CD4-positive, CD25-positive, alpha-beta regulatory T cell (primary cell): ENCODE data around the gene MAP7D1. TPM values are rescaled to one million over a fixed set of nuclear protein-coding genes. Genes with fewer than 3 reads are reported as not detected.
"Not testable (repeated sequence)": the region's sequence is repeated elsewhere in the genome, so short reads cannot be mapped to it uniquely, and the experiment has no call there.

Experiments
- ATAC-seq, 2 donors: fragments of 150-1000 bp; cut with Tn5 transposase; one replicate each; pipeline ENCODE4 v1.10.0; 2021; ENCODE audit warnings: low read depth in 2 of 2, moderate number of reproducible peaks in 2 of 2, moderate library complexity in 1 of 2
- DNase-seq, 3 donors: peaks; one replicate each; pipeline versions ENCODE4 v3.0.0 to v3.0.0-alpha.2; 2012 to 2022; ENCODE audit warnings: mixed read lengths in 1 of 3
- H3K27ac ChIP-seq: one replicate; pipeline ENCODE4 v1.7.0; 2013; ENCODE audit warnings: mild to moderate bottlenecking, low read length; ENCODE audit not compliant: insufficient read depth, poor library complexity, severe bottlenecking
- H3K27me3 ChIP-seq: one replicate; pipeline ENCODE4 v1.7.0; 2013; ENCODE audit warnings: low read length; ENCODE audit not compliant: control insufficient read depth, insufficient read depth
- H3K36me3 ChIP-seq: one replicate; pipeline ENCODE4 v1.7.0; 2013; ENCODE audit warnings: mild to moderate bottlenecking, low read length, moderate library complexity; ENCODE audit not compliant: control insufficient read depth, insufficient read depth
- H3K4me1 ChIP-seq: 2 replicates; pipeline ENCODE4 v1.7.0; 2013; ENCODE audit warnings: mild to moderate bottlenecking, low read length; ENCODE audit not compliant: insufficient read depth, control insufficient read depth, poor library complexity, severe bottlenecking
- H3K4me3 ChIP-seq: one replicate; pipeline ENCODE4 v1.7.0; 2013; ENCODE audit warnings: low read depth, mild to moderate bottlenecking, low read length, moderate library complexity
- H3K9me3 ChIP-seq, 2 experiments: 1 replicate in 1 of 2; 2 replicates in 1 of 2; pipeline ENCODE4 v1.7.0; 2013; ENCODE audit warnings: low read length in 2 of 2, mild to moderate bottlenecking in 1 of 2, moderate library complexity in 1 of 2; ENCODE audit not compliant: control insufficient read depth in 2 of 2
- H3K27ac Mint-ChIP-seq, 3 donors: one replicate each; pipeline ENCODE4 v1.8.0; 2020 to 2022; ENCODE audit warnings: mild to moderate bottlenecking in 3 of 3, mixed read lengths in 3 of 3, moderate library complexity in 2 of 3
- H3K27me3 Mint-ChIP-seq: one replicate; pipeline ENCODE4 v1.8.0; 2022; ENCODE audit warnings: mild to moderate bottlenecking, mixed read lengths
- H3K36me3 Mint-ChIP-seq: one replicate; pipeline ENCODE4 v1.8.0; 2020; ENCODE audit warnings: mixed read lengths
- H3K4me1 Mint-ChIP-seq, 4 donors: one replicate each; pipeline ENCODE4 v1.8.0; 2020 to 2022; ENCODE audit warnings: mixed read lengths in 4 of 4, mild to moderate bottlenecking in 1 of 4
- H3K4me3 Mint-ChIP-seq, 4 donors: one replicate each; pipeline ENCODE4 v1.8.0; 2020 to 2022; ENCODE audit warnings: mild to moderate bottlenecking in 4 of 4, mixed read lengths in 4 of 4, moderate library complexity in 3 of 4
- H3K9me3 Mint-ChIP-seq, 7 donors: one replicate each; pipeline ENCODE4 v1.8.0; 2020 to 2022; ENCODE audit warnings: mixed read lengths in 7 of 7, mild to moderate bottlenecking in 3 of 7, moderate library complexity in 2 of 7
- polyA plus RNA-seq, 4 donors: library from polyadenylated mRNA; unstranded; fragments of 300-500 nt; fragmentation: Illumina TruSeq; gene quantifications; one replicate each; pipeline ENCODE4 v1.2.3, GENCODE V29; 2021
- total RNA-seq: library from RNA; stranded (reverse); gene quantifications from one replicate; pipeline ENCODE4 v1.2.3, GENCODE V29; 2022

MAP7D1 gene
- total and polyA plus RNA-seq, 5 donors from 2014 or later: 10.1 to 178 (median 13.8) TPM

DNA sequence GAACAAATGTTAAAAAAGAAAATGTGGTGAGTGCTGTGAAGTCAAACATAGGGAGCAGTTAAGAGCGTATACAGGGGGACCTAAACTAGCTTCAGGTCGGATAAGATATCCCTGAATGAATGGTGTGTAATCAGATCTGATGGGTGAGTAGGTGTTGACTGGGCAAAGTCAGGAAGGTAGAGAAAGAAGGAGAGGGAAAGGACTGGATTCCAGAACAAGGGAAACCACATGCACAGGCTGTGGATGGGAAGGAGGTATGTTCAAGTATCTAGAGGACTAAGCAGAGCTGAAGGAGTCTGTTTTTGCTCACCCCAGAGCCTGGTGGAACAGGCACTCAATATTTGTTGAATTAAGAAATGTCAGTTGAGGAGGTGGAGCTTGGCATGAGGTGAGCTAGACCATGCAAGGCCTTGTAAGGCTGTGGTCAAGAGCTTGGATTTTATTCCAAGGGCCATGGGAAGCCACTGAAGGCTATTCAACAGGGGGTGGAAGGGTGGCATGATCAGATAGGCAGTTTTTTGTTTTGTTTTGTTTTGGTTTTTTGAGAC is 27.4 kb downstream of the MAP7D1 start:
- peaks cover 13% of the 10 kb centered on the region for H3K36me3 Mint-ChIP-seq
- peak overlapping the region in 2 of 3 donors; percentile 79 to 85 for H3K27ac Mint-ChIP-seq
- no peaks in the 10 kb centered on the region for H3K27me3 ChIP-seq
- no peaks in the 10 kb centered on the region for H3K27me3 Mint-ChIP-seq
- no peak for ATAC-seq
- H3K4me1 ChIP-seq: peaks cover 3% of the 10 kb centered on the region
- H3K4me3 ChIP-seq: no peak overlapping the region
- peaks cover 0 to 10% (median 5%) of the 10 kb centered on the region in 4 donors for H3K4me1 Mint-ChIP-seq
- no peaks in the 10 kb centered on the region for H3K9me3 Mint-ChIP-seq
- H3K36me3 ChIP-seq: peaks cover 25% of the 10 kb centered on the region
- H3K4me3 Mint-ChIP-seq: peak overlapping the region in 1 of 4 donors; percentile 3
- no peak for DNase-seq
- no peaks in the 10 kb centered on the region for H3K9me3 ChIP-seq
- H3K27ac ChIP-seq: no peak overlapping the region

DNA sequence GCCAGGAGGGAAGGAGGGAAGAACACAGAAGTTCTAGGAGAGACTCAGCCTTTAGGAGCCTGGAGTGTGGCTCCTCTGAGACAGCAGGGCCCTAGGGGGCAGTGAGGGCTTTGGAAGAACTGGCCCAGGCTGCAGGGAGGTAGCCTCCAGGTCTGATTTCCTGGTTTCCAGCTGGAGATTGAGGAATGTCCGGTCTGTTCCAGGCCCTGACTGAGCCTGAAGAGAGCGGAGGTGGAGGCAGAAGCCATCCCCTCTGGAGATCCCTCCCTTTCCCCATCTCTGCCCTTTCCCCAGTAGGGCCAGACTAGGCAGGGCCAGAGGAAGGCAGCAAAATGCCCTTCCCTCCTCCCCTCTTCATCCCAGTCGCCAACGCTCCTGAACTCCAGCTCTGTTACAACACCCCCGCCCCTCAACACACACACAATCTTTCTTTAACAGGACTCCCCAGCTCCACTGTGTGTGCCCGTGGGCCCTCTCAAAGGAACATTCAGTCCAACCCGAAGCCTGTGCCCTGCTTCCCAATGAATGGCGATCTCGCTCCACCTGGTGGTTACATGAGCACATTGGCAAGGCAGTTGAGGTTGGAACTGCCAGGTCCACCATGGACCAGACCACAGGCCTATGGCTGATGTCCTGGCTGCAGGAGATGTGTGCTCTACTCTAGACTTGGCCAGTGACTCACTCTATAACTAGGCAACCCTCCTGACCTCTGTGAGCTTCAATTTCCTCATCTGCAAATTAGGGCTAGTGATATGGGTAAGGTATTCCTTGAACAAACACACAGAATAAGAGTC is 32.0 kb downstream of the MAP7D1 start:
- Mint-ChIP-seq H3K4me3 (peak overlapping the region in 1 of 4 donors; percentile 12), H3K9me3 (no peaks in the 10 kb centered on the region), H3K36me3 (no peaks in the 10 kb centered on the region), H3K27ac (peak overlapping the region; percentile 7 to 93 (median 91)), H3K27me3 (no peaks in the 10 kb centered on the region), H3K4me1 (peaks cover 0 to 10% (median 5%) of the 10 kb centered on the region in 4 donors)
- Histone ChIP-seq H3K27ac (peak overlapping the region; percentile 30), H3K4me1 (peaks cover 3% of the 10 kb centered on the region), H3K27me3 (no peaks in the 10 kb centered on the region), H3K9me3 (no peaks in the 10 kb centered on the region), H3K36me3 (no peaks in the 10 kb centered on the region), H3K4me3 (no peak overlapping the region)
- DNase-seq (peak; percentile 72 to 86 (median 83)), ATAC-seq (peak; percentile 95)

- ATAC-seq, H3K4me1 Mint-ChIP-seq, H3K27me3 ChIP-seq, H3K4me1 ChIP-seq, H3K36me3 Mint-ChIP-seq, H3K27me3 Mint-ChIP-seq, H3K4me3 Mint-ChIP-seq, H3K9me3 ChIP-seq, H3K27ac Mint-ChIP-seq, H3K4me3 ChIP-seq, H3K36me3 ChIP-seq, H3K9me3 Mint-ChIP-seq, DNase-seq, H3K27ac ChIP-seq: not testable (repeated sequence)
These were observed 40.8 kb downstream of the MAP7D1 start for GRCh38 chr1:36196805-36197204.

- H3K36me3 Mint-ChIP-seq: no peaks in the 10 kb centered on the region
- peaks cover 13% of the 10 kb centered on the region for H3K27me3 Mint-ChIP-seq
- no peaks in the 10 kb centered on the region for H3K9me3 ChIP-seq
- DNase-seq: no peak
- no peaks in the 10 kb centered on the region for H3K9me3 Mint-ChIP-seq
- no peak overlapping the region for H3K27ac ChIP-seq
- no peak overlapping the region for H3K4me3 Mint-ChIP-seq
- no peaks in the 10 kb centered on the region for H3K27me3 ChIP-seq
- no peaks in the 10 kb centered on the region for H3K4me1 ChIP-seq
- H3K27ac Mint-ChIP-seq: no peak overlapping the region
- no peaks in the 10 kb centered on the region for H3K36me3 ChIP-seq
- no peak overlapping the region for H3K4me3 ChIP-seq
- no peak for ATAC-seq
- no peaks in the 10 kb centered on the region for H3K4me1 Mint-ChIP-seq
These were observed 42.7 kb downstream of the MAP7D1 start for GRCh38 chr1:36198641-36199040.

GRCh38 chr1:36199934-36200741 is 44.2 kb downstream of the MAP7D1 start:
- H3K4me3 Mint-ChIP-seq: no peak overlapping the region
- H3K27me3 Mint-ChIP-seq: peaks cover 16% of the 10 kb centered on the region
- no peaks in the 10 kb centered on the region for H3K9me3 Mint-ChIP-seq
- no peaks in the 10 kb centered on the region for H3K27me3 ChIP-seq
- H3K36me3 ChIP-seq: no peaks in the 10 kb centered on the region
- ATAC-seq (no peak), DNase-seq (no peak)
- H3K4me1 Mint-ChIP-seq: no peaks in the 10 kb centered on the region
- H3K27ac ChIP-seq: no peak overlapping the region
- no peaks in the 10 kb centered on the region for H3K4me1 ChIP-seq
- no peaks in the 10 kb centered on the region for H3K9me3 ChIP-seq
- no peaks in the 10 kb centered on the region for H3K36me3 Mint-ChIP-seq
- no peak overlapping the region for H3K4me3 ChIP-seq
- H3K27ac Mint-ChIP-seq: no peak overlapping the region

DNA sequence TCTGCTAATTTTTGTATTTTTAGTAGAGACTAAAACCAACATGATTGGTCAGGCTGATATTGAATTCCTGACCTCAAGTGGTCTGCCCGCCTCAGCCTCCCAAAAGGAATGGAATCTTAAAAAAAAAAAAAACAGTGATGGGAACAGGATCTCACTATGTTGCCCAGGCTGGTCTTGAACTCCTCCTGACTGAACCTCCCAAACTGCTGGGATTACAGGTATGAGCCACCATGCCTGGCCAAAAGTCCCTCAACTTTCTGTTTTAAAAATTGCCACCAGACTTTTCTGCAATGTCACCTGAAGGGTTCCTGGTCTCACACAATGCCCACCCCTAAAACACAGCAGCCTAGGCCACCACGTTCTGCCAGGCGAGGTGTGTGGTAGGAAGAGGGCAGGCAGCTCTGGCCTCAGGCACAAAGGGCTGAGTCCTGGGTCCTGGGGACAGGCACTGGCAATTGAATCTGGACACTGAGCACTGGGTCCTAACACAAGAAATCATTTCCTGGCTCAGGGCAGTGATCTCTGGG is 47.1 kb downstream of the MAP7D1 start:
- H3K27me3 Mint-ChIP-seq: peaks cover 18% of the 10 kb centered on the region
- Histone ChIP-seq H3K4me1 (no peaks in the 10 kb centered on the region), H3K27ac (no peak overlapping the region), H3K36me3 (no peaks in the 10 kb centered on the region), H3K27me3 (no peaks in the 10 kb centered on the region), H3K9me3 (no peaks in the 10 kb centered on the region), H3K4me3 (no peak overlapping the region)
- H3K4me3 Mint-ChIP-seq: no peak overlapping the region
- H3K4me1 Mint-ChIP-seq: no peaks in the 10 kb centered on the region
- no peak overlapping the region for H3K27ac Mint-ChIP-seq
- no peak for DNase-seq
- H3K9me3 Mint-ChIP-seq: no peaks in the 10 kb centered on the region
- no peak for ATAC-seq
- no peaks in the 10 kb centered on the region for H3K36me3 Mint-ChIP-seq

DNA sequence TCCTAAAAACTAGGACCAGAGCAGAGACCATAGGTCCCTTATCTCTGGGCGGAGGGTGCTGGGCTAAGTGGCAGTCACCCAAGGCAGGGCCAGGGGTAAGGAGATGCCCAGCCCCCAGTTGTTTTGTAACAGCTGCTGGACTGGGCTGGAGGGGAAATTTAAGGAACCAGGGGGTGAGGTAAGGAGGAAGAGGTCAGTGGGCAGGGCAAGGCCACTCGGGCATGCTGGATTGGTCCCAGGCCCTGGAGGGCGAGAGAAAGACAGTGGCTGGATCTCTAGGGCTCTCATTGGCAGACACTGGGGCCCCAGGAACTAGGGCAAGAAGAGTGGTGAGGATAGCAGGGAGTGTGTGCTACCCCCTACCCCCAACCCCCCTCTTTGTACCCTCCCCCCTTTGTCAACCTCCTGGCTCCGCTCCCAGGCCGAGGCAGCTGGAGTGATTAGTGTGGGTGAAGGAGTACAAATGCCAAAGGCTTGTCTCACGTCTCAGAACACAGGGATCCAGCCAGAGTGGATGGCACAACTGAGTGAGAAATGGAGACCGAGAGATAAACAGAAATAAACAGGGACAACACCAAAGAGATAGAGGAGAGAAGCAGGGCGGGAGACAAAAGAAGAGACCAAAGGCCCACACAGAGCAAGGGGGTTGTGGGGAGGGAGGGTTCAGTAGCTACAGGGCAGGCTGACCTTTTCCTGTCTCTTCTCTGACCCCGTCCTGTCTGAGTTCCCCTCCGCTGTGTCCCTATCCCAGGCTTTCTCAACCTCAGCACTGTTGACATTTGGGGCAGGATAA is 47.8 kb downstream of the MAP7D1 start:
- Mint-ChIP-seq H3K4me3 (no peak overlapping the region), H3K27ac (no peak overlapping the region), H3K9me3 (no peaks in the 10 kb centered on the region), H3K36me3 (no peaks in the 10 kb centered on the region), H3K27me3 (peaks cover 18% of the 10 kb centered on the region), H3K4me1 (no peaks in the 10 kb centered on the region)
- Histone ChIP-seq H3K27ac (no peak overlapping the region), H3K9me3 (no peaks in the 10 kb centered on the region), H3K4me3 (no peak overlapping the region), H3K27me3 (no peaks in the 10 kb centered on the region), H3K36me3 (no peaks in the 10 kb centered on the region), H3K4me1 (no peaks in the 10 kb centered on the region)
- DNase-seq (no peak), ATAC-seq (no peak)
